DOHH2 (cell line): ENCODE measurements around the gene COP1.

Experiments used
- CTCF ChIP-seq: fragments of 200-600 bp; sonication (generic); IDR thresholded peaks from one replicate; pipeline ENCODE4 v1.5.1; 2014; ENCODE audit warnings: antibody characterized with exemption, mild to moderate bottlenecking, low read depth, low read length; ENCODE audit not compliant: poor library complexity, severe bottlenecking
- EZH2phosphoT487 ChIP-seq: fragments of 200-600 bp; sonication (generic); IDR thresholded peaks from 2 replicates; pipeline ENCODE4 v1.6.1; 2017; ENCODE audit warnings: borderline replicate concordance, mild to moderate bottlenecking, antibody characterized with exemption, low read length, moderate library complexity, mixed read lengths

- TF ChIP-seq CTCF (no peak), EZH2phosphoT487 (no peak)
These were observed 177.9 kb downstream of the COP1 start for GRCh38 chr1:176029155-176029554.
